H1 (cell line): Measurements from ENCODE around the gene WAC. TPM values are rescaled to one million over a fixed set of nuclear protein-coding genes. Genes with fewer than 3 reads are reported as not detected.

Experiments used
- CTCF ChIA-PET: fragments of 300-600 bp; sonication (Branson Sonifier 250); formaldehyde crosslinking; loops from one replicate; lab custom pipeline; 2021; ENCODE audit not compliant: partially characterized antibody; lab: Charles Lee
- POLR2A ChIA-PET: fragments of 300-600 bp; sonication (Branson Sonifier 250); formaldehyde crosslinking; loops from one replicate; lab custom pipeline; 2021; ENCODE audit warnings: inconsistent platforms; ENCODE audit not compliant: partially characterized antibody; lab: Charles Lee
- DNase-seq, 2 experiments: peaks; one replicate each; pipeline versions ENCODE4 v3.0.0 to v3.0.0-alpha.2; 2010 to 2022; ENCODE audit warnings: low spot score in 2 of 2, low read depth in 1 of 2, mixed read lengths in 1 of 2
- FAIRE-seq: peaks from 2 replicates; lab custom pipeline; 2011; peaks lifted over from hg19 to GRCh38; lab: Jason Lieb, UNC
- H2AFZ ChIP-seq: 2 replicates; pipeline ENCODE4 v1.8.1; 2012; ENCODE audit warnings: low read length, inconsistent platforms
- H2AK5ac ChIP-seq: 2 replicates; pipeline ENCODE4 v1.6.1; 2013; ENCODE audit warnings: low read depth, low read length
- H2BK120ac ChIP-seq: replicated peaks from 2 replicates; pipeline ENCODE3; 2013; ENCODE audit warnings: low read depth, low read length, inconsistent platforms
- H2BK12ac ChIP-seq: 2 replicates; pipeline ENCODE4 v1.6.1; 2013; ENCODE audit warnings: low read depth, low read length
- H2BK15ac ChIP-seq: 2 replicates; pipeline ENCODE4 v1.6.1; 2013; ENCODE audit warnings: low read length
- H2BK20ac ChIP-seq: 2 replicates; pipeline ENCODE4 v1.6.1; 2013; ENCODE audit warnings: low read length
- H2BK5ac ChIP-seq: 2 replicates; pipeline ENCODE4 v1.6.1; 2013; ENCODE audit warnings: low read depth, low read length
- H3K14ac ChIP-seq: 2 replicates; pipeline ENCODE4 v1.6.1; 2013; ENCODE audit warnings: inconsistent platforms; ENCODE audit not compliant: insufficient read length
- H3K18ac ChIP-seq: 2 replicates; pipeline ENCODE4 v1.6.1; 2013; ENCODE audit warnings: low read length; ENCODE audit errors: extremely low read depth
- H3K23ac ChIP-seq: 2 replicates; pipeline ENCODE4 v1.6.1; 2013; ENCODE audit warnings: inconsistent platforms; ENCODE audit not compliant: insufficient read length
- H3K23me2 ChIP-seq: 2 replicates; pipeline ENCODE4 v1.6.1; 2013; ENCODE audit warnings: low read depth, low read length
- H3K27ac ChIP-seq: 2 replicates; pipeline ENCODE4 v1.6.1; 2011; ENCODE audit warnings: low read depth, low read length, inconsistent platforms
- H3K27me3 ChIP-seq, 4 experiments: replicated peaks in 1 of 4; 1 replicate in 1 of 4; 2 replicates in 3 of 4; pipeline versions ENCODE4 v1.6.1 to v1.8.1; 2011 to 2013; ENCODE audit warnings: low read length in 3 of 4, mild to moderate bottlenecking in 3 of 4, inconsistent platforms in 2 of 4, mixed read lengths in 2 of 4, moderate library complexity in 1 of 4; ENCODE audit not compliant: control insufficient read depth in 3 of 4, insufficient read depth in 3 of 4; ENCODE audit errors: extremely low read depth in 1 of 4
- H3K36me3 ChIP-seq, 4 experiments: 2 replicates each; pipeline versions ENCODE4 v1.6.1 to v1.8.1; 2011 to 2013; ENCODE audit warnings: mild to moderate bottlenecking in 4 of 4, low read length in 3 of 4, moderate library complexity in 2 of 4, control low read depth in 1 of 4, inconsistent platforms in 1 of 4; ENCODE audit not compliant: insufficient read depth in 4 of 4, control insufficient read depth in 2 of 4
- H3K4ac ChIP-seq: replicated peaks from 2 replicates; pipeline ENCODE3; 2013; ENCODE audit warnings: low read length, low read depth, mixed read lengths, inconsistent platforms; ENCODE audit not compliant: insufficient read length
- H3K4me1 ChIP-seq, 4 experiments: replicated peaks in 1 of 4; 1 replicate in 1 of 4; 2 replicates in 3 of 4; pipeline versions ENCODE4 v1.6.1 to v1.8.1; 2011 to 2013; ENCODE audit warnings: low read length in 3 of 4, inconsistent platforms in 2 of 4, mixed read lengths in 1 of 4; ENCODE audit not compliant: insufficient read depth in 4 of 4, control insufficient read depth in 3 of 4
- H3K4me2 ChIP-seq, 2 experiments: 2 replicates each; pipeline versions ENCODE4 v1.6.1 to v1.8.1; 2011 to 2013; ENCODE audit warnings: low read depth in 2 of 2, low read length in 2 of 2, control low read depth in 1 of 2, inconsistent platforms in 1 of 2, mild to moderate bottlenecking in 1 of 2; ENCODE audit not compliant: insufficient read depth in 1 of 2
- H3K4me3 ChIP-seq, 4 experiments: fragments of 200-600, 300-600 bp in 1 of 4; sonication (generic), shearing (Covaris generic), sonication (Bioruptor Twin) in 1 of 4; 2 replicates each; pipeline versions ENCODE4 v1.5.1 to v1.8.1; 2011 to 2016; ENCODE audit warnings: low read length in 4 of 4, low read depth in 3 of 4, control low read depth in 2 of 4, inconsistent platforms in 2 of 4, mild to moderate bottlenecking in 2 of 4, mixed read lengths in 1 of 4, moderate library complexity in 1 of 4; ENCODE audit not compliant: insufficient read depth in 2 of 4; ENCODE audit errors: extremely low read depth in 1 of 4
- H3K56ac ChIP-seq: replicated peaks from 2 replicates; pipeline ENCODE3; 2013; ENCODE audit warnings: low read depth, mild to moderate bottlenecking, mixed read lengths, low read length, inconsistent platforms; ENCODE audit not compliant: insufficient read length
- H3K79me1 ChIP-seq: 2 replicates; pipeline ENCODE4 v1.6.1; 2013; ENCODE audit warnings: low read depth, low read length, control low read depth
- H3K79me2 ChIP-seq, 2 experiments: 2 replicates each; pipeline versions ENCODE4 v1.6.1 to v1.8.1; 2012 to 2013; ENCODE audit warnings: low read length in 2 of 2, mild to moderate bottlenecking in 2 of 2, inconsistent platforms in 1 of 2; ENCODE audit not compliant: insufficient read depth in 2 of 2, control insufficient read depth in 1 of 2
- H3K9ac ChIP-seq, 4 experiments: replicated peaks in 1 of 4; 1 replicate in 1 of 4; 2 replicates in 3 of 4; pipeline versions ENCODE4 v1.6.1 to v1.8.1; 2011 to 2013; ENCODE audit warnings: low read depth in 3 of 4, low read length in 3 of 4, control low read depth in 2 of 4, mild to moderate bottlenecking in 2 of 4, moderate library complexity in 2 of 4, inconsistent platforms in 1 of 4; ENCODE audit errors: extremely low read depth in 1 of 4
- H3K9me3 ChIP-seq, 2 experiments: 2 replicates each; pipeline versions ENCODE4 v1.6.1 to v1.8.1; 2012 to 2013; ENCODE audit warnings: mild to moderate bottlenecking in 2 of 2, moderate library complexity in 2 of 2, control low read depth in 1 of 2, inconsistent platforms in 1 of 2, low read depth in 1 of 2, low read length in 1 of 2, mixed read lengths in 1 of 2; ENCODE audit not compliant: insufficient read depth in 2 of 2
- H4K20me1 ChIP-seq, 2 experiments: replicated peaks in 1 of 2; 2 replicates each; pipeline versions ENCODE3 to v1.8.1; 2011 to 2013; ENCODE audit warnings: inconsistent platforms in 2 of 2, low read length in 2 of 2, mild to moderate bottlenecking in 1 of 2; ENCODE audit not compliant: insufficient read depth in 2 of 2, control insufficient read depth in 1 of 2
- H4K5ac ChIP-seq: 2 replicates; pipeline ENCODE4 v1.6.1; 2013; ENCODE audit warnings: low read length, low read depth, mixed read lengths, inconsistent platforms; ENCODE audit not compliant: insufficient read length
- H4K8ac ChIP-seq: 2 replicates; pipeline ENCODE4 v1.8.0; 2013; ENCODE audit warnings: mild to moderate bottlenecking, moderate library complexity, low read length, inconsistent platforms; ENCODE audit not compliant: insufficient read depth; ENCODE audit errors: extremely low read depth
- H4K91ac ChIP-seq: replicated peaks from 2 replicates; pipeline ENCODE3; 2013; ENCODE audit warnings: low read length, mixed read lengths, inconsistent platforms; ENCODE audit not compliant: insufficient read length
- ASH2L ChIP-seq: fragments of 200-600, 300-600 bp; sonication (generic); IDR thresholded peaks from one replicate; pipeline ENCODE4 v1.7.1; 2017; ENCODE audit warnings: low read length
- BACH1 ChIP-seq: IDR thresholded peaks from 2 replicates; pipeline ENCODE4 v1.6.1; 2012; ENCODE audit warnings: low read length, improper control_type of control experiment
- CBX8 ChIP-seq: fragments of 300-800, 300-1000 bp; sonication (generic); IDR thresholded peaks from 2 replicates; pipeline ENCODE4 v1.7.1; 2016; ENCODE audit warnings: low read depth, low read length, borderline replicate concordance
- CHD2 ChIP-seq: IDR thresholded peaks from 2 replicates; pipeline ENCODE4 v1.6.1; 2012; ENCODE audit warnings: low read length, improper control_type of control experiment
- JUN ChIP-seq: IDR thresholded peaks from 2 replicates; pipeline ENCODE4 v1.6.1; 2011; ENCODE audit warnings: low read depth, mild to moderate bottlenecking, improper control_type of control experiment, low read length
- KDM1A ChIP-seq: fragments of 200-600, 300-600 bp; sonication (generic); IDR thresholded peaks from 2 replicates; pipeline ENCODE4 v1.7.1; 2016; ENCODE audit warnings: mild to moderate bottlenecking, low read length, borderline replicate concordance
- KDM5A ChIP-seq: fragments of 200-600 bp; IDR thresholded peaks from 2 replicates; pipeline ENCODE4 v1.7.1; 2012; ENCODE audit warnings: mild to moderate bottlenecking, low read length, inconsistent platforms, mixed read lengths
- RFX5 ChIP-seq: IDR thresholded peaks from 2 replicates; pipeline ENCODE4 v1.6.1; 2011; ENCODE audit warnings: low read depth, low read length, improper control_type of control experiment, borderline replicate concordance
- RXRA ChIP-seq: IDR thresholded peaks from 2 replicates; pipeline ENCODE4 v1.6.1; 2011; ENCODE audit warnings: low read depth, mild to moderate bottlenecking, low read length, moderate library complexity; ENCODE audit not compliant: insufficient read depth
- SAP30 ChIP-seq: fragments of 300-600 bp; sonication (generic); IDR thresholded peaks from 2 replicates; pipeline ENCODE4 v1.7.1; 2012; ENCODE audit warnings: low read length, moderate library complexity, mild to moderate bottlenecking, inconsistent platforms; ENCODE audit not compliant: insufficient read depth, insufficient replicate concordance
- TAF7 ChIP-seq: optimal IDR thresholded peaks from 2 replicates; pipeline ENCODE3; 2011; ENCODE audit warnings: low read depth, mild to moderate bottlenecking, inconsistent platforms, low read length, moderate library complexity, borderline replicate concordance
- WGBS, 2 experiments: shearing (Covaris generic) in 1 of 2; methylation state at CpG; one replicate each; pipeline versions ENCODE4 v1.1.6 to v1.1.7; 2013 to 2015; ENCODE audit warnings: low lambda C conversion rate in 2 of 2, mixed read lengths in 2 of 2, inconsistent platforms in 1 of 2, low coverage in 1 of 2, missing lambda C conversion rate in 1 of 2; ENCODE audit not compliant: insufficient replicate concordance in 2 of 2, insufficient coverage in 1 of 2, insufficient read length in 1 of 2; ENCODE audit errors: extremely low coverage in 1 of 2, missing lambda C conversion rate in 1 of 2; 5-methylcytosine and 5-hydroxymethylcytosine counted together
- polyA plus RNA-seq, 7 experiments: library from polyadenylated mRNA; depleted of rRNA in 3 of 7; stranded (reverse) in 5 of 7; unstranded in 2 of 7; fragments of >200 nt in 5 of 7; fragments of 200-250 nt in 2 of 7; gene quantifications; 1 replicate in 5 of 7; 2 replicates in 1 of 7; 4 replicates in 1 of 7; pipeline versions ENCODE4 v1.2.1 to v1.2.3, GENCODE V29; 2011 to 2013; ENCODE audit warnings: missing spikeins in 2 of 7, mixed read lengths in 2 of 7
- total RNA-seq: library from RNA; stranded (reverse); fragmentation: NEBNext Ultra II Directional; extraction: Animal tissue kit (Norgen Biotek cat#: 25700); gene quantifications from 2 replicates; pipeline ENCODE4 v1.2.1, GENCODE V29; 2021

The WAC gene
- total and polyA plus RNA-seq, 2 of the 8 experiments (the other 6 are each of a cell fraction or from before 2014, with no cell fraction given): 72.9 to 128 TPM

DNA sequence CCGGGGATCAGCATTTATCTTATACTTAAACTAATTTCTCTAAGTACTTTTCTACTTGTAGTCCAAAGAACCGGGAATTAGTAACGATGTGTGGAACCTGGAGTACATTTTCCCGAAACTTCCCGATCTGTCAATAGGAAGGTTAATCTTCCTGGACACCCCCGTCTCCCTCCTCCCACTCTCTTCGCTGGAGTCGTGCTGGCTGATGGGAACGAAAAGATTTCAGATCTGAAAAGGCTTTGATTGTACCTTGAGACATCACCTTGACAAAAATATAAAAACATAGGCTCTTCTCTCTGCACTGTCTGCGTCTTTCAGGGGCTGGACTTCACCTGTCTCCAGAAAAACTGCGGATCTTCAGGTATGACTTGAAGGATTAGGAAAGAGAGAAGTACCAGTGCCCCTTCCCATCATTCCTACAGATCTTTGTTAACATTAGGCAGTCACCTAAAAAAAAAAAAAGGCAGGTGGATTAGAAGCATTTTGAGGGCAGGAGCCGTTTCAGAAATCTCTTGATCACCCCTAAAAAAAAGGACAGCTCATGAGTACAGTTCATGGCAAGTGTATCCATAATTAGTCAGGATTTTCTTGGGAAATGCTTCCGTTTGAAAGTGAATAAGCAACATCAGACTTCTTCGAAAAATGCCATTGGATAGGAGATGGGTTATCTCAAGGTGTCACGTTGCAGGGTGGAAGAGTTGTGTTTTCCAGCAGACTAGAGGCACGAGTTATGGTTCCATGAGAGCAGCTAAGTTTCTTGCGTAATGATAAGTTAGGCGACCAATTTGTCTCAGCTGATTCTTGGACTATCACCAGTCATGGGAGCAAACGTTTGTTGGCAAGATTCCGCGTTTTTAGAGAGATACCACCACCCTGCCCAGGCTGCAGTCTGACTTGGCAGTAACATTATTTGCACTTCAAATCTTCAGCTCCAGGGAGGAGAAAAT, 136.6 kb downstream of the WAC start:
- peaks cover 0 to 2% (median 0%) of the 10 kb centered on the region in 4 experiments; a peak in 1 of 7 replicates for H3K4me1 ChIP-seq
- no peak overlapping the region for H4K91ac ChIP-seq
- H3K4me2 ChIP-seq: peak overlapping the region; percentile 92 to 96
- 46% methylated on average over 21 of the region's 21 CpGs; no CpG with 5 or more reads in 1 of the 2 experiments for WGBS, 2 experiments
- peak overlapping the region in 1 of 4 experiments; percentile 63; a peak in 2 of 7 replicates for H3K9ac ChIP-seq
- H3K23ac ChIP-seq: no peak overlapping the region
- H2AK5ac ChIP-seq: no peak overlapping the region
- CTCF ChIA-PET: interaction anchor here (0.6 to 1.2 kb wide), 5 partner anchors 38 to 357 kb away, joined by 3 to 5 read pairs (median 4); no protein-coding TSS in a partner anchor
- H2AFZ ChIP-seq: peak overlapping the region; percentile 91; the same call in 1 of the 2 replicates
- no peaks in the 10 kb centered on the region for H3K79me1 ChIP-seq
- DNase-seq (no peak), FAIRE-seq (no peak)
- H3K23me2 ChIP-seq: peaks cover 10% of the 10 kb centered on the region; the same call in 1 of the 2 replicates
- no peaks in the 10 kb centered on the region for H3K79me2 ChIP-seq
- H4K8ac ChIP-seq: no peak overlapping the region
- H3K36me3 ChIP-seq: no peaks in the 10 kb centered on the region
- peaks cover 4 to 30% (median 20%) of the 10 kb centered on the region in 4 experiments for H3K27me3 ChIP-seq
- H2BK15ac ChIP-seq: peak overlapping the region; percentile 75; the same call in 1 of the 2 replicates
- no peak overlapping the region for H4K5ac ChIP-seq
- H3K14ac ChIP-seq: no peak overlapping the region
- no peak overlapping the region for H2BK120ac ChIP-seq
- no peaks in the 10 kb centered on the region for H4K20me1 ChIP-seq
- H3K9me3 ChIP-seq: no peaks in the 10 kb centered on the region
- POLR2A ChIA-PET: interaction anchor here (0.7 to 0.9 kb wide), 4 partner anchors 11 to 92 kb away, joined by 3 to 4 read pairs (median 4); no protein-coding TSS in a partner anchor
- H2BK5ac ChIP-seq: 0 out of 2 replicates have a peak overlapping the region, but pooled peaks have one; percentile 61
- H3K27ac ChIP-seq: no peak overlapping the region
- no peak overlapping the region; the same call in 1 of the 2 replicates for H2BK20ac ChIP-seq
- peak overlapping the region; percentile 72 to 84 (median 82) for H3K4me3 ChIP-seq
- H2BK12ac ChIP-seq: no peak overlapping the region; the same call in 1 of the 2 replicates
- H3K56ac ChIP-seq: no peak overlapping the region
- no peak overlapping the region for H3K4ac ChIP-seq
- H3K18ac ChIP-seq: peak overlapping the region; percentile 43; the same call in 1 of the 2 replicates
- TF ChIP-seq RXRA: no peak
- no peak for TF ChIP-seq RFX5
- no peak for TF ChIP-seq CBX8
- no peak for TF ChIP-seq TAF7
- no peak for TF ChIP-seq JUN
- TF ChIP-seq ASH2L: no peak
- TF ChIP-seq SAP30: no peak
- no peak for TF ChIP-seq KDM5A
- TF ChIP-seq KDM1A: no peak
- no peak for TF ChIP-seq CHD2
- no peak for TF ChIP-seq BACH1
